HG03439 (cell line): Measurements from ENCODE around the gene PTK6.
"Not testable (repeated sequence)": the region's sequence is repeated elsewhere in the genome, so short reads cannot be mapped to it uniquely, and the experiment has no call there.

ENCODE experiments used
- ATAC-seq: cut with Tn5 transposase; IDR thresholded peaks from one replicate; pipeline ENCODE4 v1.9.1; 2021; ENCODE audit warnings: mild to moderate bottlenecking, moderate library complexity; ENCODE audit not compliant: unreplicated experiment

The PTK6 gene

GRCh38 chr20:63517376-63518309 is 19.5 kb downstream of the PTK6 start:
- no peak for ATAC-seq

- ATAC-seq = not testable (repeated sequence)
Measured at GRCh38 chr20:63514520-63514919, 22.7 kb downstream of the PTK6 start.

GRCh38 chr20:63513207-63513606 is 24.0 kb downstream of the PTK6 start:
- ATAC-seq = no peak

DNA sequence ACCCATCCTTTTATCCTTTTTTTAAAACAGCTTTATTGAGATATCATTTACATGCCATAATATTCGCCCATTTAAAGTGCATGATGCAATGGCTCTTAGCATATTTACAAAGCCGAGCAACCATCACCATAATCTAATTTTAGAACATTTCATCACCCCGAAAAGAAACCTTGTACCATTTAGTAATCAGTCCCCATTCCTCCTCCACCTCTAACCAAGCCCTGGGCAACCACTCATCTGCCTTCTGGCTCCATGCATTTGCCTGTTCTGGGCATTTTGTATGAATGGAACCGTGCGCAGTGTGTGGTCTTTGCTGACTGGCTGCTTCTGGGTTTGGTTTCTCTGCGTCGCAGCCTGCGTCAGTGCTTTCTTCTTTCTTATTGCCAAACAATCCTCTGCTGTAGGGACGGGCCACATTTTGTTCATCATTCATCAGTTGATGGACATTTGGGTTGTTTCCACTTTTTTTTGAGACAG is 28.1 kb downstream of the PTK6 start:
- ATAC-seq = no peak

- no peak for ATAC-seq
Measured at GRCh38 chr20:63508072-63508768, 29.0 kb downstream of the PTK6 start.

DNA sequence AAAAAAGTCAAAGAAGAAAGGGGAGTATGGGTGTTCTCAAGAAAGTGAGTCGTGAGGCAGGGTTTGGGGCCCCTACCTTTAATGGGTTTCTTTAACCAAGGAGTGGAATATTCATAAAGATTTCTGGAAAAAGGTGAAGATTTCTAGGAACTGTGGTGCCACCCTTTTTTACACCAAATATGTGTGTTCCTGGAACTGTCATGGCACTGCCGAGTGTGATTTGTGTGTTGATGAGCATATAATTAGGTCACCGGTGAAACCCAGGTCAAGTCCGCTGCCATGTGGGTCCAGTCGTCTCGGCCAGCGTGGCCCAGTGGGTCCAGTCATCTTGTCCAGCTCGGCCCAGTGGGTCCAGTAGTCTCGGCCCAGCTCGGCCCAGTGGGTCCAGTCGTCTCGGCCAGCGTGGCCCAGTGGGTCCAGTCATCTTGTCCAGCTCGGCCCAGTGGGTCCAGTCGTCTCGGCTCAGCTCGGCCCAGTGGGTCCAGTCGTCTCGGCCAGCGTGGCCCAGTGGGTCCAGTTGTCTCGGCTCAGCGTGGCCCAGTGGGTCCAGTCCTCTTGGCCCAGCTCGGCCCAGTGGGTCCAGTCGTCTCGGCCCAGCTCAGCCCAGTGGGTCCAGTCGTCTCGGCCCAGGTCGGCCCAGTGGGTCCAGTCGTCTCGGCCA is 30.0 kb downstream of the PTK6 start:
- ATAC-seq = no peak

DNA sequence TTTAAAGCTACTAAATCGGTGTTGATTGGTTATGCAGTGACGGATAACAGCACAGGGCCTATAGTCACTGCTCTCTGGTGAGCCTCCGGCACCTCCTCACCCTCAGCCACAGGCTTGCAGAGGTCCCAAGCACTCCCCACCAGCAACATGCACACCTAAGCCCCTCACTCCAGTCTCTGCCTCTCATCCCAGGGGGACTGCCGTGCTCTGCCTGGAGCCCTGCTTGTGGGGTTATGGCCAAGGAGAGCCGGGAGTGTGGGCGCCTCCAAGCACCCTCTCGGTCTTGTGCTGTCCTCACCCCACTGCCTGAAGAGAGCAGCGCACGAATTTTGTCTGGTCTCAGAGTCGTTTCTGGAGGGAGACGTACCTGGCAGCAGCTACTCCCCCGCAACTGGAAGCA is 31.5 kb downstream of the PTK6 start:
- no peak for ATAC-seq

- no peak for ATAC-seq
Measured at GRCh38 chr20:63505281-63505680, 31.9 kb downstream of the PTK6 start.

- no peak for ATAC-seq
Measured at GRCh38 chr20:63504642-63505041, 32.5 kb downstream of the PTK6 start.

DNA sequence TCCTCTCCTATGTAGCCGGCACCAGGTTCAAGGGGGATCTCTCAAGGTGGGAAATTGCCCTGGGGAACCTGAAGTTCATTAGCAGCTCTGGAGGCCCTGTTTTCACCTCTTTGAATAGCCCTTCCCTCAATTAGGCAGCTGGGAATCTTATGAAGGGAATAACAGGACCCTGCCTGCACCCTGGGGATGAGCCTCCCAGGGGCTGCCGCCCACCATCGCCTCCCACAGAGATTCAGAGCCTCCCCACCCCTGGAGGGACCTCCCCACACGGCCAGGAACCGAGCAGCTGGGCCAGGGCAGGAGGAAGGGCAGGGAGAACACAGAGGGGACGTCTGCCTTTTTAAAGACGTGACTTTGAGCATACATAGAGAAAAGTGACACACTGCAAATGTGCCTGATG is 33.7 kb downstream of the PTK6 start:
- no peak for ATAC-seq

DNA sequence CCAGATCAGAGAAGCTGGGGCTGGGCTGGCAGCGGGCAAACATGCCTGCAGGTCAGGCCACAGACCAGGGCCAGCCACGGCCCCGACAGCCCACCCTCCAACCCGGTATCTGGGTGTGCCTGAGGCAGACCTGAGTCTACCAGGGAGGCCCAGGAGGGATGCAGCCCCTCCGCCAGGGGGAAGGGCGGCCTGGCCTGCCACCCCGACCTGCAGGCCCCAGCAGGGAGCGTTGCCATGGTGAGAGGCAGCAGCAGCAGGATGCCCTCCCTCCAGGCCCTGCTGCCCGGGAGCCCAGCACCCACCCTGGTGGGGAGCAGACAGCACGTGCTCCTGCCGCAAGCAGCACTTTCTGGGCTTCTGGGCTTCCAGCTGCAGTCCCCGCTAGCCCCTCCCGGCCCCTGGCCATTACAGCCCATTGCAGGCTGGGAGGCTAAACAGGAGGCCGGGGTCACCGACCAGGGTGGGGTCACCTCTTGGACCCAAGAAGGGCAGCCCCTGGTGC is 34.5 kb downstream of the PTK6 start:
- no peak for ATAC-seq

- ATAC-seq = no peak
Measured at GRCh38 chr20:63501818-63502670, 35.1 kb downstream of the PTK6 start.

- ATAC-seq = no peak
Measured at GRCh38 chr20:63500902-63501817, 36.0 kb downstream of the PTK6 start.

- ATAC-seq = no peak
Measured at GRCh38 chr20:63500151-63500901, 36.9 kb downstream of the PTK6 start.

GRCh38 chr20:63499338-63499969 is 37.7 kb downstream of the PTK6 start:
- ATAC-seq = no peak

GRCh38 chr20:63498960-63499337 is 38.2 kb downstream of the PTK6 start, which contains the start of gene EEF1A2:
EEF1A2 (minus strand) TSS chr20:63499083; CDS start chr20:63497763, 1,320 bp downstream.
- ATAC-seq = no peak

- no peak for ATAC-seq
Measured at GRCh38 chr20:63497946-63498935, 38.9 kb downstream of the PTK6 start.
